HCT116 (cell line): ENCODE measurements around the gene GRIA1. TPM values are rescaled to one million over a fixed set of nuclear protein-coding genes. Genes with fewer than 3 reads are reported as not detected.

Experiments
- ATAC-seq: fragments of 200-7000 bp; cut with Tn5 transposase; 2 replicates; pipeline ENCODE4 v1.9.1; 2020; ENCODE audit warnings: mild to moderate bottlenecking, moderate library complexity
- BruUV-seq: library from RNA; stranded (reverse); fragments of 400-500 nt; replicated peaks from 2 replicates; lab custom pipeline; 2021; lab: Mats Ljungman, UMichigan
- CTCF ChIA-PET: fragments of 300-600 bp; sonication (Branson Sonifier 250); formaldehyde crosslinking; loops from one replicate; lab custom pipeline; 2021; ENCODE audit warnings: antibody characterized with exemption; lab: Charles Lee
- POLR2A ChIA-PET: fragments of 300-600, 350-600 bp; sonication (Branson Sonifier 250); formaldehyde crosslinking; loops from one replicate; lab custom pipeline; 2021; ENCODE audit warnings: antibody characterized with exemption; lab: Charles Lee
- RAD21 ChIA-PET, 2 experiments: fragments of 300-600 bp; sonication (Branson Sonifier 250); formaldehyde crosslinking; loops; one replicate each; lab custom pipeline; 2023; ENCODE audit warnings: low total read pairs in 2 of 2; ENCODE audit not compliant: uncharacterized antibody in 2 of 2, unreplicated experiment in 2 of 2, low non-redundant PET in 1 of 2; lab: Charles Lee
- DNase-seq: peaks from one replicate; pipeline ENCODE4 v3.0.0-alpha.2; 2010; ENCODE audit warnings: low read depth, low spot score
- H2AFZ ChIP-seq: fragments of 200-600 bp; shearing (Covaris generic), sonication (generic); 2 replicates; pipeline ENCODE4 v1.6.1; 2017; ENCODE audit warnings: low read depth, mixed run types, mixed read lengths, antibody characterized with exemption, low read length; ENCODE audit not compliant: poor library complexity, severe bottlenecking
- H3K27ac ChIP-seq: 2 replicates; pipeline ENCODE4 v1.5.1; 2012; ENCODE audit warnings: low read depth, low read length
- H3K27me3 ChIP-seq: fragments of 200-600 bp; sonication (generic); 2 replicates; pipeline ENCODE4 v1.6.1; 2016; ENCODE audit warnings: mixed run types, low read length, mixed read lengths; ENCODE audit not compliant: insufficient read depth
- H3K36me3 ChIP-seq, 2 experiments: fragments of 200-500 bp in 1 of 2; fragments of 200-600 bp in 1 of 2; sonication (Bioruptor generic) in 1 of 2; sonication (generic) in 1 of 2; 2 replicates each; pipeline versions ENCODE4 v1.5.1 to v1.6.1; 2014 to 2016; ENCODE audit warnings: low read length in 2 of 2, inconsistent platforms in 1 of 2, mixed read lengths in 1 of 2, mixed run types in 1 of 2; ENCODE audit not compliant: insufficient read depth in 2 of 2, control insufficient read depth in 1 of 2
- H3K4me1 ChIP-seq, 2 experiments: fragments of 200-600 bp in 1 of 2; sonication (generic) in 1 of 2; 2 replicates each; pipeline versions ENCODE4 v1.5.1 to v1.6.1; 2012 to 2017; ENCODE audit warnings: low read length in 2 of 2, inconsistent platforms in 1 of 2, mild to moderate bottlenecking in 1 of 2, mixed read lengths in 1 of 2, mixed run types in 1 of 2, moderate library complexity in 1 of 2; ENCODE audit not compliant: insufficient read depth in 2 of 2, control insufficient read depth in 1 of 2
- H3K4me2 ChIP-seq: fragments of 200-600 bp; sonication (generic); 2 replicates; pipeline ENCODE4 v1.6.1; 2017; ENCODE audit warnings: mixed run types, low read length, mixed read lengths
- H3K4me3 ChIP-seq, 2 experiments: fragments of 200-600 bp in 1 of 2; sonication (generic) in 1 of 2; replicated peaks in 1 of 2; 2 replicates each; pipeline ENCODE4 v1.5.1; 2011 to 2016; ENCODE audit warnings: low read length in 2 of 2, control low read depth in 1 of 2, low read depth in 1 of 2, mild to moderate bottlenecking in 1 of 2, mixed read lengths in 1 of 2, mixed run types in 1 of 2
- H3K79me2 ChIP-seq: fragments of 200-600 bp; sonication (generic); 2 replicates; pipeline ENCODE4 v1.6.1; 2017; ENCODE audit warnings: mild to moderate bottlenecking, mixed run types, low read length, moderate library complexity, mixed read lengths; ENCODE audit not compliant: insufficient read depth
- H3K9ac ChIP-seq: fragments of 200-600 bp; sonication (generic); 2 replicates; pipeline ENCODE4 v1.6.1; 2016; ENCODE audit warnings: low read length, mixed read lengths
- H3K9me2 ChIP-seq: fragments of 200-600 bp; sonication (generic), shearing (Covaris generic); 2 replicates; pipeline ENCODE4 v1.6.1; 2017; ENCODE audit warnings: mixed run types, mild to moderate bottlenecking, moderate library complexity; ENCODE audit not compliant: insufficient read depth
- H3K9me3 ChIP-seq, 2 experiments: fragments of 200-500 bp in 1 of 2; fragments of 200-600 bp in 1 of 2; sonication (Bioruptor generic) in 1 of 2; sonication (generic) in 1 of 2; 2 replicates each; pipeline ENCODE4 v1.6.1; 2014 to 2017; ENCODE audit warnings: low read length in 2 of 2, mixed read lengths in 2 of 2, inconsistent platforms in 1 of 2, low read depth in 1 of 2, mild to moderate bottlenecking in 1 of 2, mixed run types in 1 of 2, moderate library complexity in 1 of 2; ENCODE audit not compliant: control insufficient read depth in 1 of 2, insufficient read depth in 1 of 2
- H4K20me1 ChIP-seq: fragments of 200-600 bp; sonication (generic), shearing (Covaris generic); 2 replicates; pipeline ENCODE4 v1.6.1; 2017; ENCODE audit warnings: mixed run types, mild to moderate bottlenecking, moderate library complexity; ENCODE audit not compliant: insufficient read depth
- ELF1 ChIP-seq: IDR thresholded peaks from 2 replicates; pipeline ENCODE4 v1.6.1; 2012; ENCODE audit warnings: low read depth, borderline replicate concordance
- POLR2A ChIP-seq: IDR thresholded peaks from 2 replicates; pipeline ENCODE4 v1.7.0; 2011; ENCODE audit warnings: borderline replicate concordance; ENCODE audit not compliant: insufficient read depth, insufficient read length; ENCODE audit errors: extremely low read depth
- SIN3A ChIP-seq: IDR thresholded peaks from 2 replicates; pipeline ENCODE4 v1.6.1; 2012; ENCODE audit warnings: low read depth
- SRF ChIP-seq: IDR thresholded peaks from 2 replicates; pipeline ENCODE4 v1.6.1; 2012; ENCODE audit warnings: low read depth
- intact Hi-C: fragments of 100-400 bp; cut with micrococcal nuclease; formaldehyde crosslinking; loops from 2 replicates; pipeline ENCODE4 v1.10.0; 2022
- total RNA-seq: library from RNA; stranded (reverse); gene quantifications from one replicate; pipeline ENCODE4 v1.2.1, GENCODE V29; 2021; ENCODE audit not compliant: unreplicated experiment

Gene GRIA1
- total RNA-seq, 1 experiment from 2014 or later, result not detected

DNA sequence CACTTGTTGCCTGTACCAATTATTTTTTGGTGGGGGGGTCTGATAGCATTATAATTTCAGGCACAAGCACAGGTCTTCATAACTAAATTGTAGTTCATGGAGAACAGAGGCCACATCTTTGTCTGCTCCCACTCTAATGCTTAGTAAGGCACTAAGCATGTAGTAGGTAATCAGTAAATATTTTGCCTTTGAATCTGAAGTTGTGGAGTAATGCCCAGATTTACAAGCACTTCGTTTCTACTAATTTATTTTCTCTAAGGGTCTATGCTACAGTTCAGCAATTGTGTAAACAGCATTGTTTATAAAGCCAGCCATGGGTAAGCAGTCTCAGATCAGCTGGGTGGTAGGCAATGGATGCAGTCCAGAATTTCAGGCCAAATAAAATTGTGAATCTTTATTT, 78.6 kb downstream of the GRIA1 start:
- Histone ChIP-seq H3K4me1 (no peaks in the 10 kb centered on the region), H2AFZ (no peak overlapping the region), H3K9me3 (no peaks in the 10 kb centered on the region), H3K9ac (no peak overlapping the region), H3K27ac (no peak overlapping the region), H3K27me3 (no peaks in the 10 kb centered on the region), H3K9me2 (no peaks in the 10 kb centered on the region), H3K4me3 (no peak overlapping the region), H3K79me2 (no peaks in the 10 kb centered on the region), H4K20me1 (no peaks in the 10 kb centered on the region), H3K4me2 (no peak overlapping the region), H3K36me3 (no peaks in the 10 kb centered on the region)
- intact Hi-C loops, result no loop called here
- CTCF ChIA-PET, result no interaction called here
- BruUV-seq, result no TSS peak
- no peak for TF ChIP-seq POLR2A
- TF ChIP-seq SIN3A, result no peak
- DNase-seq, result no peak
- no peak for ATAC-seq
- POLR2A ChIA-PET, result no interaction called here
- RAD21 ChIA-PET, result no interaction called here

DNA sequence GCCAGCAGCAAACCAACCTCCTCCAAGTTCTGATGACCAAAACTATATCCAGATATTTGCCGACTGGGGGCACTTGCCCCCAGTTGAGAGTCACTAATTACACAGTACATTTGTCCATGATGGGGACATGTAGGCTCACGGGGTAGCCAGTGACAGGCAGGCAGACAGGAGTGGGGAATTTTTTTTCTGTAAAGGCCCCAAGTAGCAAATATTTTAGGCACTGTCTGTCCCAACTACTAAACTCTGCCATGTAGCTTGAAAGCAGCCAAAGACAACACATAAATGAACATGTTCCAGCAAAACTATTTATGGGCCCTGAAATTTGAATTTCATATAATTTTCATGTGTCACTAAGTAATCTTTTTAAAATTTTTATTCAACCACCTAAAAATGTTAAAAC, 80.7 kb downstream of the GRIA1 start:
- intact Hi-C loops, result no loop called here
- DNase-seq (no peak), ATAC-seq (no peak)
- H3K9ac ChIP-seq, result no peak overlapping the region
- no peak for TF ChIP-seq SRF
- no peak for TF ChIP-seq ELF1
- H3K79me2 ChIP-seq, result no peaks in the 10 kb centered on the region
- H3K4me2 ChIP-seq, result no peak overlapping the region
- CTCF ChIA-PET, result no interaction called here
- no peaks in the 10 kb centered on the region for H4K20me1 ChIP-seq
- H3K27me3 ChIP-seq, result no peaks in the 10 kb centered on the region
- no peak overlapping the region for H3K27ac ChIP-seq
- no peaks in the 10 kb centered on the region for H3K36me3 ChIP-seq
- RAD21 ChIA-PET, result no interaction called here
- H2AFZ ChIP-seq, result no peak overlapping the region
- H3K4me1 ChIP-seq, result no peaks in the 10 kb centered on the region
- no peaks in the 10 kb centered on the region for H3K9me3 ChIP-seq
- no TSS peak for BruUV-seq
- no peak overlapping the region for H3K4me3 ChIP-seq
- H3K9me2 ChIP-seq, result no peaks in the 10 kb centered on the region
- POLR2A ChIA-PET, result no interaction called here
